Suprapubic skin (tissue), 4 donors: ENCODE results near the gene RBM8A. TPM values are rescaled to one million over a fixed set of nuclear protein-coding genes. Genes with fewer than 3 reads are reported as not detected.

Experiments
- DNase-seq, 2 donors: peaks; one replicate each; pipeline ENCODE4 v3.0.0-alpha.2; 2019; ENCODE audit warnings: low spot score in 2 of 2
- H3K27ac ChIP-seq: fragments of 200-600 bp; sonication (generic); one replicate; pipeline ENCODE4 v1.5.1; 2019
- H3K27me3 ChIP-seq: fragments of 200-600 bp; sonication (generic); one replicate; pipeline ENCODE4 v1.5.1; 2019
- H3K36me3 ChIP-seq: fragments of 200-600 bp; sonication (generic); one replicate; pipeline ENCODE4 v1.5.1; 2019
- H3K4me1 ChIP-seq: fragments of 200-600 bp; sonication (generic); one replicate; pipeline ENCODE4 v1.5.1; 2019
- H3K4me3 ChIP-seq: fragments of 200-600 bp; sonication (generic); one replicate; pipeline ENCODE4 v1.5.1; 2019; ENCODE audit warnings: mild to moderate bottlenecking
- H3K9me3 ChIP-seq: fragments of 200-600 bp; sonication (generic); one replicate; pipeline ENCODE4 v1.5.1; 2019
- CTCF ChIP-seq, 2 donors: fragments of 200-600 bp in 1 of 2; fragments of 450-650 bp in 1 of 2; sonication (generic) in 1 of 2; IDR thresholded peaks; one replicate each; pipeline ENCODE4 v1.5.1; 2016 to 2019; ENCODE audit warnings: antibody characterized with exemption in 2 of 2, mild to moderate bottlenecking in 1 of 2, moderate library complexity in 1 of 2
- EP300 ChIP-seq: sonication (generic); formaldehyde crosslinking; IDR thresholded peaks from one replicate; pipeline ENCODE4 v1.6.1; 2017; ENCODE audit warnings: antibody characterized with exemption
- POLR2A ChIP-seq, 2 donors: fragments of 450-650 bp; IDR thresholded peaks; one replicate each; pipeline ENCODE4 v1.6.1; 2017; ENCODE audit warnings: antibody characterized with exemption in 2 of 2, mild to moderate bottlenecking in 2 of 2, moderate library complexity in 2 of 2
- POLR2AphosphoS5 ChIP-seq, 3 donors: sonication (generic); formaldehyde crosslinking; IDR thresholded peaks; one replicate each; pipeline ENCODE4 v1.6.1; 2017; ENCODE audit warnings: antibody characterized with exemption in 3 of 3
- WGBS: methylation state at CpG from one replicate; pipeline ENCODE4 v1.1.5; 2018; 5-methylcytosine and 5-hydroxymethylcytosine counted together
- total RNA-seq, 4 donors: library from RNA; depleted of rRNA; stranded (reverse); fragments of >200 nt; gene quantifications; one replicate each; pipeline ENCODE4 v1.1.0, GENCODE V29; 2016

Gene RBM8A
- total RNA-seq, 4 donors from 2014 or later = 92.2 to 186 (median 134) TPM

GRCh38 chr1:145967288-145967687 lies 40.0 kb upstream of the RBM8A start:
- WGBS = 97% methylated on average over 2 of the region's 2 CpGs
- Histone ChIP-seq H3K4me3 (no peak overlapping the region), H3K4me1 (peaks cover 29% of the 10 kb centered on the region), H3K9me3 (no peaks in the 10 kb centered on the region), H3K27me3 (no peaks in the 10 kb centered on the region), H3K36me3 (no peaks in the 10 kb centered on the region), H3K27ac (no peak overlapping the region)
- TF ChIP-seq POLR2AphosphoS5 (IDR thresholded peaks at IDR 0.05) (no peak), POLR2A (IDR thresholded peaks at IDR 0.05) (no peak), EP300 (no peak), CTCF (IDR thresholded peaks at IDR 0.05) (no peak)
- no peak for DNase-seq

GRCh38 chr1:145965119-145965744 lies 37.9 kb upstream of the RBM8A start:
- TF ChIP-seq POLR2AphosphoS5 (IDR thresholded peaks at IDR 0.05) = no peak
- no peak for TF ChIP-seq CTCF (IDR thresholded peaks at IDR 0.05)
- TF ChIP-seq POLR2A (IDR thresholded peaks at IDR 0.05) = no peak
- no peak for TF ChIP-seq EP300
- Histone ChIP-seq H3K36me3 (no peaks in the 10 kb centered on the region), H3K4me3 (peak overlapping the region; percentile 64), H3K9me3 (no peaks in the 10 kb centered on the region), H3K27me3 (no peaks in the 10 kb centered on the region), H3K27ac (peak overlapping the region; percentile 88), H3K4me1 (peaks cover 49% of the 10 kb centered on the region)
- no peak for DNase-seq
- 1% methylated on average over 5 of the region's 5 CpGs for WGBS

GRCh38 chr1:145964328-145965118 lies 37.2 kb upstream of the RBM8A start, which contains the start of the genes ANKRD34A and POLR3GL:
TSS of gene ANKRD34A (minus strand) at chr1:145964575. CDS start at chr1:145961759, 2,816 bp downstream.
TSS of gene POLR3GL (plus strand) at chr1:145964690. CDS start at chr1:145974866, 10,176 bp downstream.
- Histone ChIP-seq H3K36me3 (no peaks in the 10 kb centered on the region), H3K4me1 (peaks cover 56% of the 10 kb centered on the region)

GRCh38 chr1:145963265-145964019 lies 36.2 kb upstream of the RBM8A start:
- no peaks in the 10 kb centered on the region for H3K27me3 ChIP-seq
- TF ChIP-seq EP300 (no peak), POLR2A (IDR thresholded peaks at IDR 0.05) (no peak), POLR2AphosphoS5 (IDR thresholded peaks at IDR 0.05) (no peak), CTCF (IDR thresholded peaks at IDR 0.05) (no peak)
- 22% methylated on average over 5 of the region's 5 CpGs for WGBS

More at GRCh38 chr1:145964328-145965118, 37.2 kb upstream of the RBM8A start, which contains the start of the genes ANKRD34A and POLR3GL:
- Histone ChIP-seq H3K27me3 (no peaks in the 10 kb centered on the region), H3K9me3 (no peaks in the 10 kb centered on the region), H3K4me3 (peak within 1 kb of the TSS; percentile 74), H3K27ac (peak within 1 kb of the TSS; percentile 88)
- TF ChIP-seq CTCF (IDR thresholded peaks at IDR 0.05) (no peak), EP300 (no peak), POLR2AphosphoS5 (IDR thresholded peaks at IDR 0.05) (peak; percentile 6 to 70 (median 43)), POLR2A (IDR thresholded peaks at IDR 0.05) (peak in 1 of 2 donors; percentile 71)
- peak; percentile 97 to 98 for DNase-seq
- under 1% methylated on average over 36 of the region's 37 CpGs for WGBS

More at GRCh38 chr1:145963265-145964019, 36.2 kb upstream of the RBM8A start:
- Histone ChIP-seq H3K9me3 (no peaks in the 10 kb centered on the region), H3K27ac (peak overlapping the region; percentile 88), H3K36me3 (no peaks in the 10 kb centered on the region), H3K4me1 (peaks cover 62% of the 10 kb centered on the region), H3K4me3 (peak overlapping the region; percentile 74)
- no peak for DNase-seq
